Astrocyte of the cerebellum (primary cell): Measurements from ENCODE around the gene ATP13A3.
"Not testable (repeated sequence)": the region's sequence is repeated elsewhere in the genome, so short reads cannot be mapped to it uniquely, and the experiment has no call there.

Experiments
- DNase-seq: peaks from one replicate; pipeline ENCODE4 v3.0.0-alpha.2; 2011; ENCODE audit warnings: low read depth
- H3K4me3 ChIP-seq: 2 replicates; pipeline ENCODE4 v1.5.1; 2011; ENCODE audit warnings: mild to moderate bottlenecking, low read depth, low read length, moderate library complexity
- CTCF ChIP-seq: IDR thresholded peaks from 2 replicates; pipeline ENCODE4 v1.5.1; 2012; ENCODE audit warnings: low read length, low read depth, moderate library complexity, mild to moderate bottlenecking; ENCODE audit errors: missing control alignments
- in situ Hi-C: cut with HindIII; loops from 2 replicates; pipeline ENCODE4 v1.10.0; 2017; ENCODE audit warnings: low sequenced_read_pairs

Gene ATP13A3

GRCh38 chr3:194500198-194500597 lies 13.4 kb upstream of the ATP13A3 start:
- DNase-seq = no peak
- no peak overlapping the region for H3K4me3 ChIP-seq
- in situ Hi-C loops = no loop called here
- no peak for TF ChIP-seq CTCF

DNA sequence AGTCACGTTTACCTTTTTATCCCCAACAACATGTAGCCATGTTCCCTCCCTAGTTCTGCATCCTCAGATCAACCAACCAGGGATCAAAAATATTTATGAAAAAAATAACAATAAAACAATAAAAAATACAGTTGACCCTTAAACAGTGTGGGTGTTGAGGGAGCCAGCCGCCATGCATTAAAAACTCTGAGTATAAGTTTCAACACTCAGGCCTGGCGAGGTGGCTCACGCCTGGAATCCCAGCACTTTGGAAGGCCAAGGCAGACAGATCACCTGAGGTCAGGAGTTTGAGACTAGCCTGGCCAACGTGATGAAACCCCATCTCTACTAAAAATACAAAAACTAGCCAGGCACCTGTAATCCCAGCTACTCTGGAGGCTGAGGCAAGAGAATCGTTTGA lies 12.7 kb upstream of the ATP13A3 start:
- H3K4me3 ChIP-seq, DNase-seq, in situ Hi-C loops: not testable (repeated sequence)

GRCh38 chr3:194497799-194498575 lies 11.2 kb upstream of the ATP13A3 start:
- no peak for DNase-seq
- H3K4me3 ChIP-seq = no peak overlapping the region
- in situ Hi-C loops = no loop called here
- TF ChIP-seq CTCF = no peak

DNA sequence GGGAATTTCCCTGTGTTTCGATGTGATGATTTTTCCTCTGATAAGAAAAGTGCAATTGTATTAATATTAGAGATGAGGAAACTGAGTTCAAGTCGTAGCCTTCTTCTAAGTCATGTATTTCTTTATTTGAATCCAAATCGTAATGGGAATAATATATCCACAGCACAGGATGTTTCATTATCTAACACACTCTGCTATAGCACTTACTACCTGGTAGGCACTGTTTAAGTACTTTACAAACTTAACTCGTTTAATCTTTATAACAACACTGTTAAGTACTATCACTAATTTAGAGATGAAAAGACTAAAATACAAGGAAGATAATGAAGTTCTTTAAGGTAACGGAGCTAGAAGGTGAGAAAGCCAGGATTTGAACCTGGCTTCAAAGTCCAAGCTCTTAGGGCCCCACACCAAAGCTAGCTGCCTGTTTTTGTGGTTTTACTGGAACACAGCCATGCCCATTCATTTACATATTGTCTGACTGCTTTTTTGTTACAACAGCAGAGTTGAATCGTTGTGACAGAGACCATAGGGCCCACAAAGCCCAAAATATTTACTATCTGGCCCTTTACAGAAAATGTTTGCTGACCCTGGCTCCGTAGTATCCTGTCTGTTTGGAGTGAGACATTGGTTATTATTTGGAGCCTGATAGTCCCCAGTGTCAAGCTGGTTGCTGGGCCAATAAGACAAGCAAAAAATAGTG lies 9.6 kb upstream of the ATP13A3 start:
- no peak for DNase-seq

DNA sequence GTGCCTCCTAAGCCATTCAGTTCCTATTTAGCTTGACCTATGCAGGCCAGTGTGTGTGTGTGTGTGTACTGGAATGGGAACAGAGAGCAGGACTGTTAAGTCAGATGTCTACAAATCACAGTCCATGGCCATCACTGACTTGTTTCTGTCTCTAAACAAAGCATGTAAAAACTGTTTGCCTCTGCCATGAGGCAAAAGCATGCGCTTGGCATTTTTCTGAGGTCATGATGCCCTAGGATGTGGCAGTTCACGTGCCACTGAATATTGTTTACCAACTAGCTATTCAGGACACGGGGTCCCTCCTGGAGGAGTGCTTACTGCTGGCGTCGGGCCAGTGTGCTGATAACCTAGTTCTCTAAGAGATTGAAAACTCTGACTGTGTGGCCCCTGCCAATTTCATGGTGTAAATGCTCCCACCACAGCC lies 8.2 kb upstream of the ATP13A3 start:
- TF ChIP-seq CTCF = no peak
- DNase-seq = no peak
- in situ Hi-C loops = no loop called here
- no peak overlapping the region for H3K4me3 ChIP-seq

More for the DNA sequence above, 9.6 kb upstream of the ATP13A3 start:
- in situ Hi-C loops = no loop called here
- H3K4me3 ChIP-seq = no peak overlapping the region
- no peak for TF ChIP-seq CTCF

GRCh38 chr3:194493995-194494927 lies 7.5 kb upstream of the ATP13A3 start:
- H3K4me3 ChIP-seq, in situ Hi-C loops, DNase-seq: not testable (repeated sequence)

GRCh38 chr3:194492001-194492400 lies 5.2 kb upstream of the ATP13A3 start:
- in situ Hi-C loops = no loop called here
- TF ChIP-seq CTCF = no peak
- DNase-seq = no peak
- H3K4me3 ChIP-seq = no peak overlapping the region
